H9 (cell line): ENCODE measurements around the gene ST8SIA5. TPM values are rescaled to one million over a fixed set of nuclear protein-coding genes. Genes with fewer than 3 reads are reported as not detected.

Source experiments
- DNase-seq: peaks from one replicate; pipeline ENCODE4 v3.0.0-alpha.2; 2017
- H2AFZ ChIP-seq: one replicate; pipeline ENCODE4 v1.6.1; 2013; ENCODE audit warnings: mild to moderate bottlenecking, low read length, control low read depth, moderate library complexity
- H2AK5ac ChIP-seq: 2 replicates; pipeline ENCODE4 v1.6.1; 2013; ENCODE audit warnings: low read length, control low read depth, mixed read lengths; ENCODE audit not compliant: insufficient read length
- H2BK120ac ChIP-seq: one replicate; pipeline ENCODE4 v1.6.1; 2013; ENCODE audit warnings: low read depth, mild to moderate bottlenecking, low read length, control low read depth, inconsistent platforms; ENCODE audit not compliant: poor library complexity, severe bottlenecking
- H2BK12ac ChIP-seq: 2 replicates; pipeline ENCODE4 v1.6.1; 2013; ENCODE audit warnings: low read length, control low read depth, mixed read lengths, low read depth; ENCODE audit not compliant: insufficient read length
- H2BK15ac ChIP-seq: 2 replicates; pipeline ENCODE4 v1.6.1; 2013; ENCODE audit warnings: low read depth, low read length, control low read depth
- H2BK20ac ChIP-seq: one replicate; pipeline ENCODE4 v1.6.1; 2013; ENCODE audit warnings: low read depth, mild to moderate bottlenecking, low read length, control low read depth, inconsistent platforms; ENCODE audit not compliant: poor library complexity, severe bottlenecking
- H2BK5ac ChIP-seq: 2 replicates; pipeline ENCODE4 v1.6.1; 2013; ENCODE audit warnings: low read length, control low read depth, mixed read lengths; ENCODE audit not compliant: insufficient read length
- H3K14ac ChIP-seq: 2 replicates; pipeline ENCODE4 v1.6.1; 2013; ENCODE audit warnings: low read length, control low read depth; ENCODE audit not compliant: insufficient read depth
- H3K18ac ChIP-seq: 2 replicates; pipeline ENCODE4 v1.6.1; 2013; ENCODE audit warnings: low read depth, mild to moderate bottlenecking, mixed read lengths, low read length, control low read depth; ENCODE audit not compliant: insufficient read length
- H3K23ac ChIP-seq: 2 replicates; pipeline ENCODE4 v1.6.1; 2013; ENCODE audit warnings: low read length, control low read depth, mixed read lengths, low read depth; ENCODE audit not compliant: insufficient read length
- H3K23me2 ChIP-seq: 2 replicates; pipeline ENCODE4 v1.6.1; 2013; ENCODE audit warnings: low read depth, mild to moderate bottlenecking, mixed read lengths, low read length, control low read depth; ENCODE audit not compliant: insufficient read length, poor library complexity, severe bottlenecking
- H3K27ac ChIP-seq: 2 replicates; pipeline ENCODE4 v1.5.1; 2013; ENCODE audit warnings: low read length, control low read depth, mixed read lengths, low read depth; ENCODE audit not compliant: insufficient read length
- H3K27me3 ChIP-seq: 2 replicates; pipeline ENCODE4 v1.6.1; 2013; ENCODE audit warnings: low read length, control low read depth, inconsistent platforms; ENCODE audit not compliant: insufficient read depth
- H3K4ac ChIP-seq: 2 replicates; pipeline ENCODE4 v1.6.1; 2013; ENCODE audit warnings: low read depth, mild to moderate bottlenecking, control low read depth, inconsistent platforms, low read length, moderate library complexity
- H3K4me1 ChIP-seq: 2 replicates; pipeline ENCODE4 v1.6.1; 2013; ENCODE audit warnings: low read length, control low read depth, inconsistent platforms; ENCODE audit not compliant: insufficient read depth
- H3K4me2 ChIP-seq: 2 replicates; pipeline ENCODE4 v1.6.1; 2013; ENCODE audit warnings: low read length, control low read depth, mixed read lengths; ENCODE audit not compliant: insufficient read length, insufficient read depth
- H3K56ac ChIP-seq: 2 replicates; pipeline ENCODE4 v1.6.1; 2013; ENCODE audit warnings: low read depth, mild to moderate bottlenecking, mixed read lengths, low read length, control low read depth; ENCODE audit not compliant: insufficient read length
- H3K79me1 ChIP-seq: 2 replicates; pipeline ENCODE4 v1.6.1; 2013; ENCODE audit warnings: low read depth, mild to moderate bottlenecking, moderate library complexity, low read length, control low read depth, inconsistent platforms; ENCODE audit not compliant: insufficient read depth, poor library complexity, severe bottlenecking
- H3K79me2 ChIP-seq: 2 replicates; pipeline ENCODE4 v1.6.1; 2013; ENCODE audit warnings: low read length, control low read depth, inconsistent platforms; ENCODE audit not compliant: insufficient read depth
- H3K9ac ChIP-seq: 2 replicates; pipeline ENCODE4 v1.6.1; 2013; ENCODE audit warnings: low read length, control low read depth, mixed read lengths; ENCODE audit not compliant: insufficient read length; ENCODE audit errors: extremely low read depth
- H3K9me3 ChIP-seq: one replicate; pipeline ENCODE4 v1.6.1; 2013; ENCODE audit warnings: low read depth, low read length, inconsistent platforms; ENCODE audit not compliant: control insufficient read depth
- H3T11ph ChIP-seq: one replicate; pipeline ENCODE4 v1.6.1; 2013; ENCODE audit warnings: mild to moderate bottlenecking, low read length, control low read depth, inconsistent platforms
- H4K20me1 ChIP-seq: one replicate; pipeline ENCODE4 v1.6.1; 2013; ENCODE audit not compliant: control insufficient read depth, insufficient read length, insufficient read depth
- H4K5ac ChIP-seq: 2 replicates; pipeline ENCODE4 v1.6.1; 2013; ENCODE audit warnings: low read depth, mild to moderate bottlenecking, mixed read lengths, low read length, control low read depth; ENCODE audit not compliant: insufficient read length
- H4K8ac ChIP-seq: replicated peaks from 2 replicates; pipeline ENCODE4 v1.6.1; 2013; ENCODE audit warnings: low read length, control low read depth, mixed read lengths, low read depth; ENCODE audit not compliant: insufficient read length
- H4K91ac ChIP-seq: 2 replicates; pipeline ENCODE4 v1.6.1; 2013; ENCODE audit warnings: low read depth, mild to moderate bottlenecking, moderate library complexity, mixed read lengths, low read length, control low read depth; ENCODE audit not compliant: insufficient read length
- H3K27ac Mint-ChIP-seq, 3 experiments: 2 replicates in 2 of 3; 3 replicates in 1 of 3; pipeline ENCODE4 v1.8.0; 2020 to 2021; ENCODE audit warnings: mixed read lengths in 3 of 3, mild to moderate bottlenecking in 1 of 3, moderate library complexity in 1 of 3
- H3K27me3 Mint-ChIP-seq: 2 replicates; pipeline ENCODE4 v1.8.0; 2021; ENCODE audit warnings: low read depth, mild to moderate bottlenecking, moderate library complexity, mixed read lengths
- H3K36me3 Mint-ChIP-seq, 3 experiments: 2 replicates in 2 of 3; 3 replicates in 1 of 3; pipeline ENCODE4 v1.8.0; 2020 to 2021; ENCODE audit warnings: low read depth in 3 of 3, mixed read lengths in 3 of 3; ENCODE audit not compliant: insufficient read depth in 1 of 3
- H3K4me1 Mint-ChIP-seq, 2 experiments: 2 replicates each; pipeline ENCODE4 v1.8.0; 2020; ENCODE audit warnings: mixed read lengths in 2 of 2
- H3K4me3 Mint-ChIP-seq, 2 experiments: 2 replicates in 1 of 2; 3 replicates in 1 of 2; pipeline ENCODE4 v1.8.0; 2020 to 2021; ENCODE audit warnings: mild to moderate bottlenecking in 2 of 2, mixed read lengths in 2 of 2, moderate library complexity in 1 of 2
- H3K9me3 Mint-ChIP-seq, 2 experiments: 2 replicates in 1 of 2; 3 replicates in 1 of 2; pipeline ENCODE4 v1.8.0; 2020; ENCODE audit warnings: mild to moderate bottlenecking in 2 of 2, mixed read lengths in 2 of 2, moderate library complexity in 1 of 2
- total RNA-seq: library from RNA; stranded (reverse); gene quantifications from 2 replicates; pipeline ENCODE4 v1.2.1, GENCODE V29; 2021
- TF ChIP-seq, protein P1 (sequence below): fragments of 200-600 bp; sonication (generic); conservative IDR thresholded peaks from 3 replicates; pipeline ENCODE4 v1.8.0; 2021; ENCODE audit warnings: antibody characterized with exemption, mild to moderate bottlenecking

ST8SIA5 gene
- total RNA-seq, 1 experiment from 2014 or later: 0.63 TPM

DNA sequence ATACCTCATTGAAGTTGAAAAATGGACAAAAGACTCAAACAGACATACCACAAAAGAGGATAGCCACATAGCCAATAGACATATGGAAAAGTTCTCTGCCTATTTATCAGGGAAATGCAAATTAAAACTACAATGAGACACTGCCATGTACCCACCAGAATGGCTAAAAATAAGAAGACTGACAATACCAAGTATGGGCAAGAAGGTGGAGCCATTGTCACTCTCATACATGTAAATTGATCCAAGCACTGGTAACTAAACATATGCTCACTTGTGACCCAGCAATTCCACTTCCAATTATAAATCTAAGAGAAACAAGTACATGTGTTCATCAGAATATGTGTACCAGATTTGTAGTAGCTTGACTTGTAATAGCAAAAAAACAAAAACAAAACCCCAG is 104.5 kb downstream of the ST8SIA5 start:
- no peak overlapping the region for H3K14ac ChIP-seq
- H3K9me3 ChIP-seq: no peaks in the 10 kb centered on the region
- H4K5ac ChIP-seq: no peak overlapping the region
- H3K27me3 Mint-ChIP-seq: peaks cover 6% of the 10 kb centered on the region
- H2BK5ac ChIP-seq: no peak overlapping the region
- H3K56ac ChIP-seq: no peak overlapping the region
- no peak overlapping the region for H4K8ac ChIP-seq
- H4K20me1 ChIP-seq: peaks cover 5% of the 10 kb centered on the region
- H4K91ac ChIP-seq: no peak overlapping the region
- H3K4me2 ChIP-seq: no peak overlapping the region
- H2AK5ac ChIP-seq: no peak overlapping the region
- no peak overlapping the region for H3K27ac Mint-ChIP-seq
- H3K18ac ChIP-seq: no peak overlapping the region
- no peak overlapping the region for H2AFZ ChIP-seq
- H3K4ac ChIP-seq: no peak overlapping the region
- H2BK15ac ChIP-seq: no peak overlapping the region
- no peak overlapping the region for H2BK12ac ChIP-seq
- DNase-seq: no peak
- no peak overlapping the region for H2BK20ac ChIP-seq
- no peaks in the 10 kb centered on the region for H3K9me3 Mint-ChIP-seq
- H3K27ac ChIP-seq: no peak overlapping the region
- H3K9ac ChIP-seq: no peak overlapping the region
- no peak overlapping the region for H2BK120ac ChIP-seq
- H3K36me3 Mint-ChIP-seq: no peaks in the 10 kb centered on the region
- H3K23me2 ChIP-seq: no peaks in the 10 kb centered on the region
- H3K23ac ChIP-seq: no peak overlapping the region
- peaks cover 5 to 6% of the 10 kb centered on the region in 2 experiments for H3K4me1 Mint-ChIP-seq
- TF ChIP-seq, protein P1, sequence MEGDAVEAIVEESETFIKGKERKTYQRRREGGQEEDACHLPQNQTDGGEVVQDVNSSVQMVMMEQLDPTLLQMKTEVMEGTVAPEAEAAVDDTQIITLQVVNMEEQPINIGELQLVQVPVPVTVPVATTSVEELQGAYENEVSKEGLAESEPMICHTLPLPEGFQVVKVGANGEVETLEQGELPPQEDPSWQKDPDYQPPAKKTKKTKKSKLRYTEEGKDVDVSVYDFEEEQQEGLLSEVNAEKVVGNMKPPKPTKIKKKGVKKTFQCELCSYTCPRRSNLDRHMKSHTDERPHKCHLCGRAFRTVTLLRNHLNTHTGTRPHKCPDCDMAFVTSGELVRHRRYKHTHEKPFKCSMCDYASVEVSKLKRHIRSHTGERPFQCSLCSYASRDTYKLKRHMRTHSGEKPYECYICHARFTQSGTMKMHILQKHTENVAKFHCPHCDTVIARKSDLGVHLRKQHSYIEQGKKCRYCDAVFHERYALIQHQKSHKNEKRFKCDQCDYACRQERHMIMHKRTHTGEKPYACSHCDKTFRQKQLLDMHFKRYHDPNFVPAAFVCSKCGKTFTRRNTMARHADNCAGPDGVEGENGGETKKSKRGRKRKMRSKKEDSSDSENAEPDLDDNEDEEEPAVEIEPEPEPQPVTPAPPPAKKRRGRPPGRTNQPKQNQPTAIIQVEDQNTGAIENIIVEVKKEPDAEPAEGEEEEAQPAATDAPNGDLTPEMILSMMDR: no peak
- H3K79me1 ChIP-seq: no peaks in the 10 kb centered on the region
- H3K4me3 Mint-ChIP-seq: no peak overlapping the region
- H3T11ph ChIP-seq: no peak overlapping the region
- no peaks in the 10 kb centered on the region for H3K27me3 ChIP-seq
- no peaks in the 10 kb centered on the region for H3K79me2 ChIP-seq
- no peaks in the 10 kb centered on the region for H3K4me1 ChIP-seq
